Sigmoid colon (tissue), 3 donors: ENCODE data around the gene PLPPR1.

Experiments
- CTCF ChIP-seq, 4 experiments: fragments of 450-650 bp in 3 of 4; fragments of 200-600 bp in 1 of 4; IDR thresholded peaks; one replicate each; pipeline ENCODE4 v1.5.1; 2016 to 2019; ENCODE audit warnings: antibody characterized with exemption in 4 of 4, mild to moderate bottlenecking in 3 of 4, moderate library complexity in 2 of 4
- POLR2A ChIP-seq, 2 donors: fragments of 450-650 bp; IDR thresholded peaks; one replicate each; pipeline ENCODE4 v1.6.1; 2016; ENCODE audit warnings: antibody characterized with exemption in 2 of 2, mild to moderate bottlenecking in 2 of 2, moderate library complexity in 2 of 2

GRCh38 chr9:100992632-100993031 is 35.9 kb upstream of the PLPPR1 start:
- TF ChIP-seq CTCF (IDR thresholded peaks at IDR 0.05) (no peak), POLR2A (IDR thresholded peaks at IDR 0.05) (no peak)
